H9 (cell line): Measurements from ENCODE around the gene ZNF467. TPM values are rescaled to one million over a fixed set of nuclear protein-coding genes. Genes with fewer than 3 reads are reported as not detected.

ENCODE experiments used
- DNase-seq: peaks from one replicate; pipeline ENCODE4 v3.0.0-alpha.2; 2017
- H2AFZ ChIP-seq: one replicate; pipeline ENCODE4 v1.6.1; 2013; ENCODE audit warnings: mild to moderate bottlenecking, low read length, control low read depth, moderate library complexity
- H2AK5ac ChIP-seq: 2 replicates; pipeline ENCODE4 v1.6.1; 2013; ENCODE audit warnings: low read length, control low read depth, mixed read lengths; ENCODE audit not compliant: insufficient read length
- H2BK120ac ChIP-seq: one replicate; pipeline ENCODE4 v1.6.1; 2013; ENCODE audit warnings: low read depth, mild to moderate bottlenecking, low read length, control low read depth, inconsistent platforms; ENCODE audit not compliant: poor library complexity, severe bottlenecking
- H2BK12ac ChIP-seq: 2 replicates; pipeline ENCODE4 v1.6.1; 2013; ENCODE audit warnings: low read length, control low read depth, mixed read lengths, low read depth; ENCODE audit not compliant: insufficient read length
- H2BK15ac ChIP-seq: 2 replicates; pipeline ENCODE4 v1.6.1; 2013; ENCODE audit warnings: low read depth, low read length, control low read depth
- H2BK20ac ChIP-seq: one replicate; pipeline ENCODE4 v1.6.1; 2013; ENCODE audit warnings: low read depth, mild to moderate bottlenecking, low read length, control low read depth, inconsistent platforms; ENCODE audit not compliant: poor library complexity, severe bottlenecking
- H2BK5ac ChIP-seq: 2 replicates; pipeline ENCODE4 v1.6.1; 2013; ENCODE audit warnings: low read length, control low read depth, mixed read lengths; ENCODE audit not compliant: insufficient read length
- H3K14ac ChIP-seq: 2 replicates; pipeline ENCODE4 v1.6.1; 2013; ENCODE audit warnings: low read length, control low read depth; ENCODE audit not compliant: insufficient read depth
- H3K18ac ChIP-seq: 2 replicates; pipeline ENCODE4 v1.6.1; 2013; ENCODE audit warnings: low read depth, mild to moderate bottlenecking, mixed read lengths, low read length, control low read depth; ENCODE audit not compliant: insufficient read length
- H3K23ac ChIP-seq: 2 replicates; pipeline ENCODE4 v1.6.1; 2013; ENCODE audit warnings: low read length, control low read depth, mixed read lengths, low read depth; ENCODE audit not compliant: insufficient read length
- H3K23me2 ChIP-seq: 2 replicates; pipeline ENCODE4 v1.6.1; 2013; ENCODE audit warnings: low read depth, mild to moderate bottlenecking, mixed read lengths, low read length, control low read depth; ENCODE audit not compliant: insufficient read length, poor library complexity, severe bottlenecking
- H3K27ac ChIP-seq: 2 replicates; pipeline ENCODE4 v1.5.1; 2013; ENCODE audit warnings: low read length, control low read depth, mixed read lengths, low read depth; ENCODE audit not compliant: insufficient read length
- H3K27me3 ChIP-seq: 2 replicates; pipeline ENCODE4 v1.6.1; 2013; ENCODE audit warnings: low read length, control low read depth, inconsistent platforms; ENCODE audit not compliant: insufficient read depth
- H3K4ac ChIP-seq: 2 replicates; pipeline ENCODE4 v1.6.1; 2013; ENCODE audit warnings: low read depth, mild to moderate bottlenecking, control low read depth, inconsistent platforms, low read length, moderate library complexity
- H3K4me1 ChIP-seq: 2 replicates; pipeline ENCODE4 v1.6.1; 2013; ENCODE audit warnings: low read length, control low read depth, inconsistent platforms; ENCODE audit not compliant: insufficient read depth
- H3K4me2 ChIP-seq: 2 replicates; pipeline ENCODE4 v1.6.1; 2013; ENCODE audit warnings: low read length, control low read depth, mixed read lengths; ENCODE audit not compliant: insufficient read length, insufficient read depth
- H3K56ac ChIP-seq: 2 replicates; pipeline ENCODE4 v1.6.1; 2013; ENCODE audit warnings: low read depth, mild to moderate bottlenecking, mixed read lengths, low read length, control low read depth; ENCODE audit not compliant: insufficient read length
- H3K79me1 ChIP-seq: 2 replicates; pipeline ENCODE4 v1.6.1; 2013; ENCODE audit warnings: low read depth, mild to moderate bottlenecking, moderate library complexity, low read length, control low read depth, inconsistent platforms; ENCODE audit not compliant: insufficient read depth, poor library complexity, severe bottlenecking
- H3K79me2 ChIP-seq: 2 replicates; pipeline ENCODE4 v1.6.1; 2013; ENCODE audit warnings: low read length, control low read depth, inconsistent platforms; ENCODE audit not compliant: insufficient read depth
- H3K9ac ChIP-seq: 2 replicates; pipeline ENCODE4 v1.6.1; 2013; ENCODE audit warnings: low read length, control low read depth, mixed read lengths; ENCODE audit not compliant: insufficient read length; ENCODE audit errors: extremely low read depth
- H3K9me3 ChIP-seq: one replicate; pipeline ENCODE4 v1.6.1; 2013; ENCODE audit warnings: low read depth, low read length, inconsistent platforms; ENCODE audit not compliant: control insufficient read depth
- H3T11ph ChIP-seq: one replicate; pipeline ENCODE4 v1.6.1; 2013; ENCODE audit warnings: mild to moderate bottlenecking, low read length, control low read depth, inconsistent platforms
- H4K20me1 ChIP-seq: one replicate; pipeline ENCODE4 v1.6.1; 2013; ENCODE audit not compliant: control insufficient read depth, insufficient read length, insufficient read depth
- H4K5ac ChIP-seq: 2 replicates; pipeline ENCODE4 v1.6.1; 2013; ENCODE audit warnings: low read depth, mild to moderate bottlenecking, mixed read lengths, low read length, control low read depth; ENCODE audit not compliant: insufficient read length
- H4K8ac ChIP-seq: replicated peaks from 2 replicates; pipeline ENCODE4 v1.6.1; 2013; ENCODE audit warnings: low read length, control low read depth, mixed read lengths, low read depth; ENCODE audit not compliant: insufficient read length
- H4K91ac ChIP-seq: 2 replicates; pipeline ENCODE4 v1.6.1; 2013; ENCODE audit warnings: low read depth, mild to moderate bottlenecking, moderate library complexity, mixed read lengths, low read length, control low read depth; ENCODE audit not compliant: insufficient read length
- H3K27ac Mint-ChIP-seq, 3 experiments: 2 replicates in 2 of 3; 3 replicates in 1 of 3; pipeline ENCODE4 v1.8.0; 2020 to 2021; ENCODE audit warnings: mixed read lengths in 3 of 3, mild to moderate bottlenecking in 1 of 3, moderate library complexity in 1 of 3
- H3K27me3 Mint-ChIP-seq: 2 replicates; pipeline ENCODE4 v1.8.0; 2021; ENCODE audit warnings: low read depth, mild to moderate bottlenecking, moderate library complexity, mixed read lengths
- H3K36me3 Mint-ChIP-seq, 3 experiments: 2 replicates in 2 of 3; 3 replicates in 1 of 3; pipeline ENCODE4 v1.8.0; 2020 to 2021; ENCODE audit warnings: low read depth in 3 of 3, mixed read lengths in 3 of 3; ENCODE audit not compliant: insufficient read depth in 1 of 3
- H3K4me1 Mint-ChIP-seq, 2 experiments: 2 replicates each; pipeline ENCODE4 v1.8.0; 2020; ENCODE audit warnings: mixed read lengths in 2 of 2
- H3K4me3 Mint-ChIP-seq, 2 experiments: 2 replicates in 1 of 2; 3 replicates in 1 of 2; pipeline ENCODE4 v1.8.0; 2020 to 2021; ENCODE audit warnings: mild to moderate bottlenecking in 2 of 2, mixed read lengths in 2 of 2, moderate library complexity in 1 of 2
- H3K9me3 Mint-ChIP-seq, 2 experiments: 2 replicates in 1 of 2; 3 replicates in 1 of 2; pipeline ENCODE4 v1.8.0; 2020; ENCODE audit warnings: mild to moderate bottlenecking in 2 of 2, mixed read lengths in 2 of 2, moderate library complexity in 1 of 2
- WGBS: extraction: QIAGEN DNeasy Blood & Tissue Kit; methylation state at CpG from one replicate; pipeline ENCODE4 v1.1.7; 2013; ENCODE audit warnings: missing lambda C conversion rate, low lambda C conversion rate, mixed read lengths; ENCODE audit not compliant: insufficient read length; ENCODE audit errors: extremely low coverage; 5-methylcytosine and 5-hydroxymethylcytosine counted together
- total RNA-seq: library from RNA; stranded (reverse); gene quantifications from 2 replicates; pipeline ENCODE4 v1.2.1, GENCODE V29; 2021
- TF ChIP-seq, protein P1 (sequence below): fragments of 200-600 bp; sonication (generic); conservative IDR thresholded peaks from 3 replicates; pipeline ENCODE4 v1.8.0; 2021; ENCODE audit warnings: antibody characterized with exemption, mild to moderate bottlenecking

The ZNF467 gene
- total RNA-seq, 1 experiment from 2014 or later: 0.31 TPM

DNA sequence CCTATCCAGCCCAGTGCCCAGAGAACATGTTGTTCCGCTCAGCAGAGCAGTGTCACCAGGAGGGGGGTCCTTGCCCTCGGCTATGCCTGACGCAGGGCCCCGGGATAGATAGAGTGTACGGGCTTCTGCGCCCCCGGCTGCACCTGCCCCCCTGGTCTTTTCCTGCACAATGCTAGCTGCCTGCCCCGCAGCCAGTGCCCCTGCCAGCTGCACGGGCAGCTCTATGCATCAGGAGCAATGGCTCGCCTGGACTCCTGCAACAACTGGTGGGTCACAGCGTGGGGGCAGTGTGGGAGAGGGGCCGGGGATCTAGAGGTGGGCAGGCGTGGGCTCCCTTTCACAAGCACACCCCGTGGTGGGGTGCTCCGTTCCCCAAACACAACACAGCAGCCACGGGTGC is 33.3 kb upstream of the ZNF467 start:
- no peak overlapping the region; a peak in 1 of 7 replicates for H3K27ac Mint-ChIP-seq
- Histone ChIP-seq H4K91ac (no peak overlapping the region), H2BK20ac (no peak overlapping the region), H2BK15ac (no peak overlapping the region), H3K56ac (no peak overlapping the region), H2BK120ac (no peak overlapping the region), H2BK5ac (no peak overlapping the region), H3K27me3 (no peaks in the 10 kb centered on the region), H3K79me2 (no peaks in the 10 kb centered on the region), H3K14ac (no peak overlapping the region), H3K9me3 (no peaks in the 10 kb centered on the region), H3K79me1 (no peaks in the 10 kb centered on the region), H3K4me2 (no peak overlapping the region), H3K4me1 (no peaks in the 10 kb centered on the region), H3K27ac (no peak overlapping the region), H3K9ac (no peak overlapping the region), H3K23me2 (no peaks in the 10 kb centered on the region), H2BK12ac (no peak overlapping the region), H4K5ac (no peak overlapping the region), H3K23ac (no peak overlapping the region), H2AFZ (no peak overlapping the region), H4K8ac (no peak overlapping the region), H2AK5ac (no peak overlapping the region), H3K18ac (no peak overlapping the region), H3T11ph (no peak overlapping the region), H3K4ac (no peak overlapping the region), H4K20me1 (no peaks in the 10 kb centered on the region)
- WGBS: no CpG with 5 or more reads among the region's 16 CpGs
- TF ChIP-seq, protein P1, sequence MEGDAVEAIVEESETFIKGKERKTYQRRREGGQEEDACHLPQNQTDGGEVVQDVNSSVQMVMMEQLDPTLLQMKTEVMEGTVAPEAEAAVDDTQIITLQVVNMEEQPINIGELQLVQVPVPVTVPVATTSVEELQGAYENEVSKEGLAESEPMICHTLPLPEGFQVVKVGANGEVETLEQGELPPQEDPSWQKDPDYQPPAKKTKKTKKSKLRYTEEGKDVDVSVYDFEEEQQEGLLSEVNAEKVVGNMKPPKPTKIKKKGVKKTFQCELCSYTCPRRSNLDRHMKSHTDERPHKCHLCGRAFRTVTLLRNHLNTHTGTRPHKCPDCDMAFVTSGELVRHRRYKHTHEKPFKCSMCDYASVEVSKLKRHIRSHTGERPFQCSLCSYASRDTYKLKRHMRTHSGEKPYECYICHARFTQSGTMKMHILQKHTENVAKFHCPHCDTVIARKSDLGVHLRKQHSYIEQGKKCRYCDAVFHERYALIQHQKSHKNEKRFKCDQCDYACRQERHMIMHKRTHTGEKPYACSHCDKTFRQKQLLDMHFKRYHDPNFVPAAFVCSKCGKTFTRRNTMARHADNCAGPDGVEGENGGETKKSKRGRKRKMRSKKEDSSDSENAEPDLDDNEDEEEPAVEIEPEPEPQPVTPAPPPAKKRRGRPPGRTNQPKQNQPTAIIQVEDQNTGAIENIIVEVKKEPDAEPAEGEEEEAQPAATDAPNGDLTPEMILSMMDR: no peak
- no peaks in the 10 kb centered on the region; a peak in 1 of 4 replicates for H3K4me1 Mint-ChIP-seq
- H3K27me3 Mint-ChIP-seq: peaks cover 21% of the 10 kb centered on the region
- H3K36me3 Mint-ChIP-seq: no peaks in the 10 kb centered on the region
- no peak overlapping the region for H3K4me3 Mint-ChIP-seq
- H3K9me3 Mint-ChIP-seq: no peaks in the 10 kb centered on the region
- no peak for DNase-seq
